Left ventricle myocardium inferior (tissue), 1 donor: ENCODE results near the gene PDIA6. TPM values are rescaled to one million over a fixed set of nuclear protein-coding genes. Genes with fewer than 3 reads are reported as not detected.
"Not testable (repeated sequence)": the region's sequence is repeated elsewhere in the genome, so short reads cannot be mapped to it uniquely, and the experiment has no call there.

ENCODE experiments used
- DNase-seq: peaks from one replicate; pipeline ENCODE4 v3.0.0-alpha.2; 2020
- H3K27ac ChIP-seq: fragments of 200-600 bp; replicated peaks from 2 replicates; pipeline ENCODE4 v1.8.0; 2021
- H3K27me3 ChIP-seq: fragments of 200-600 bp; 2 replicates; pipeline ENCODE4 v1.8.0; 2021; ENCODE audit warnings: low read depth
- H3K36me3 ChIP-seq: fragments of 200-600 bp; 2 replicates; pipeline ENCODE4 v1.8.0; 2021
- H3K4me1 ChIP-seq: fragments of 200-600 bp; 2 replicates; pipeline ENCODE4 v1.8.0; 2021
- H3K4me3 ChIP-seq: fragments of 200-600 bp; 2 replicates; pipeline ENCODE4 v1.8.0; 2021; ENCODE audit warnings: mild to moderate bottlenecking, moderate library complexity
- H3K9me3 ChIP-seq: fragments of 200-600 bp; replicated peaks from 2 replicates; pipeline ENCODE4 v1.8.0; 2021
- CTCF ChIP-seq: fragments of 200-600 bp; IDR thresholded peaks from 2 replicates; pipeline ENCODE4 v1.8.0; 2021; ENCODE audit warnings: antibody characterized with exemption, mild to moderate bottlenecking, borderline replicate concordance
- intact Hi-C: fragments of 100-400 bp; cut with micrococcal nuclease; formaldehyde crosslinking; loops from one replicate; pipeline ENCODE4 v1.11.0; 2022
- total RNA-seq: library from RNA; stranded (reverse); fragmentation: NEBNext Ultra II Directional; extraction: Animal tissue kit (Norgen Biotek cat#: 25700); gene quantifications from one replicate; pipeline ENCODE4 v1.2.1, GENCODE V29; 2021
- donor health status: DM: no; HTN: yes; CAD: no; lungs with severe emphysema.

PDIA6 gene
- total RNA-seq, 1 donor from 2014 or later = 107 TPM

DNA sequence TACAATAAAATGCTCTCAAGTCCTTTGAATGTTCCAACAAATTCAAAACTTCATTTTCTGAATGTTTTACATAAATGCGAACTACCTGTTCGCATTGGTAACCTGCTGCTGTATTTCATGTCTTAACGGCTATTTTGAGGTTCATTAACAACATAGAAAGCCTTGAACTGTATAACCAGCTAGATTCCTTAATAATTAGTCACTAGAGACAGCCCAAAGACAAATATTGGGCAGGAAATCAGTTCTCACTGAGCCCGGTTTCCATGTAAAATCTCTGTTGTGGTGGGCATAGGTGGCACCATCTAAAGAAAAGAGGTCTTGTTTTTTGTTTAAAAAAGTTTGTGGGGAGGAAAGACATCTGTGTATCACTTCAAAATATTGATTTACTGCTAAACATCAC is 29.2 kb downstream of the PDIA6 start:
- Histone ChIP-seq H3K27me3 (no peaks in the 10 kb centered on the region), H3K36me3 (peaks cover 94% of the 10 kb centered on the region), H3K9me3 (no peaks in the 10 kb centered on the region), H3K4me1 (peaks cover 15% of the 10 kb centered on the region), H3K4me3 (no peak overlapping the region), H3K27ac (no peak overlapping the region)
- no peak for TF ChIP-seq CTCF
- intact Hi-C loops = no loop called here
- no peak for DNase-seq

- TF ChIP-seq CTCF = no peak
- DNase-seq = no peak
- H3K27ac ChIP-seq = no peak overlapping the region
- no peaks in the 10 kb centered on the region for H3K27me3 ChIP-seq
- H3K4me3 ChIP-seq = no peak overlapping the region
- no peaks in the 10 kb centered on the region for H3K9me3 ChIP-seq
- intact Hi-C loops = no loop called here
- peaks cover 29% of the 10 kb centered on the region for H3K4me1 ChIP-seq
- H3K36me3 ChIP-seq = peaks cover 90% of the 10 kb centered on the region
Measured at GRCh38 chr2:10781746-10782145, 30.8 kb downstream of the PDIA6 start.

GRCh38 chr2:10780821-10781220 is 31.8 kb downstream of the PDIA6 start:
- Histone ChIP-seq H3K4me1 (peaks cover 29% of the 10 kb centered on the region), H3K36me3 (peaks cover 80% of the 10 kb centered on the region)
- DNase-seq, H3K9me3 ChIP-seq, H3K27me3 ChIP-seq, H3K27ac ChIP-seq, H3K4me3 ChIP-seq, intact Hi-C loops: not testable (repeated sequence)

DNA sequence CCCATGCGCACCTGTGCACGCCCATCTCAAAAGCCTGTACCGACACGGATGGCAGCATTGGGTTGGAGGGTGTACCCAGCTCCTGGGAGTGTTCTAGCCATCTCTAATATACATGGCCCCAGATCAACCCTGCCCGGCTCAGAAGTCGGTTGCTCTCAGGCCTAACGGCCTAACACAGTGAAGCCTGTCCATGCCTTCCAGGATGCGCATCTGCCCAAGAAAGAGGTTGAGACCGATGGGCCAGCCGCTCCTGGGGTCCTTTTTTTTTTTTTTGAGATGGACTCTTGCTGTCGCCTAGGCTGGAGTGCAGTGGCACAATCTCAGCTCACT is 32.1 kb downstream of the PDIA6 start:
- TF ChIP-seq CTCF = no peak
- peaks cover 77% of the 10 kb centered on the region for H3K36me3 ChIP-seq
- DNase-seq = no peak
- intact Hi-C loops = no loop called here
- no peaks in the 10 kb centered on the region for H3K9me3 ChIP-seq
- H3K27me3 ChIP-seq = no peaks in the 10 kb centered on the region
- peaks cover 26% of the 10 kb centered on the region for H3K4me1 ChIP-seq
- no peak overlapping the region for H3K27ac ChIP-seq
- no peak overlapping the region for H3K4me3 ChIP-seq

GRCh38 chr2:10779776-10780490 is 32.7 kb downstream of the PDIA6 start:
- H3K27ac ChIP-seq = no peak overlapping the region
- H3K9me3 ChIP-seq = no peaks in the 10 kb centered on the region
- no peak for TF ChIP-seq CTCF
- H3K4me1 ChIP-seq = peaks cover 26% of the 10 kb centered on the region
- peaks cover 72% of the 10 kb centered on the region for H3K36me3 ChIP-seq
- no peak overlapping the region for H3K4me3 ChIP-seq
- no peak for DNase-seq
- intact Hi-C loops = no loop called here
- no peaks in the 10 kb centered on the region for H3K27me3 ChIP-seq

DNA sequence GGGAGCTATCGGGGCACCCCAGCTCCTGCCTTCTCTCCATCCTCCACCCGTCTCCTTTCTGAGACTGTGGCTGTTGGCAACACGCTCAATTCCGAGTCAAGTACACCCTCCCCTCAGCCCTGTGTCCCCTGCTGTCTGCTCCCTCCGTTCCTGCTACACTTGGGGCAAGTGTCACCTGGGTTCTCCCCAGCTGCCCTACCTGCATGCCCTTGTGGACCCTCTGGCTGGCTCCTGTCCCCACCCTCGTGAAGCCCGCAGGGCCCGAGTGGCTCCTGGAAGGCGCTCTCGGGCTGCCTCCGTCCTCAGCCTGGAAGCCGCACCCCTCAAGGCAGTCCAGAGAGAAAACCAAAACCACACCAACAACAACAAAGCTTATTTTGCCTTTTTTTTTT is 33.9 kb downstream of the PDIA6 start:
- TF ChIP-seq CTCF = no peak
- H3K27ac ChIP-seq = no peak overlapping the region
- H3K36me3 ChIP-seq = peaks cover 59% of the 10 kb centered on the region
- peaks cover 31% of the 10 kb centered on the region for H3K4me1 ChIP-seq
- no peaks in the 10 kb centered on the region for H3K27me3 ChIP-seq
- no peaks in the 10 kb centered on the region for H3K9me3 ChIP-seq
- intact Hi-C loops = no loop called here
- DNase-seq = no peak
- no peak overlapping the region for H3K4me3 ChIP-seq
